HEK293T (cell line): Measurements from ENCODE around the gene MYO16.

Experiments
- BHLHE40 ChIP-seq: fragments of 450-650 bp; IDR thresholded peaks from 2 replicates; pipeline ENCODE4 v1.6.1; 2016; ENCODE audit warnings: mild to moderate bottlenecking, moderate library complexity, borderline replicate concordance
- ELF4 ChIP-seq: fragments of 450-650 bp; IDR thresholded peaks from 2 replicates; pipeline ENCODE4 v1.6.1; 2017; ENCODE audit warnings: antibody characterized with exemption
- FOXK2 ChIP-seq: fragments of 450-650 bp; IDR thresholded peaks from 2 replicates; pipeline ENCODE4 v1.6.1; 2016; ENCODE audit warnings: mild to moderate bottlenecking
- FOXM1 ChIP-seq: fragments of 450-650 bp; IDR thresholded peaks from 2 replicates; pipeline ENCODE4 v1.6.1; 2017; ENCODE audit warnings: mild to moderate bottlenecking, borderline replicate concordance
- L3MBTL2 ChIP-seq: fragments of 450-650 bp; conservative IDR thresholded peaks from 2 replicates; pipeline ENCODE4 v1.6.1; 2016; ENCODE audit warnings: mild to moderate bottlenecking
- LEF1 ChIP-seq: fragments of 450-650 bp; IDR thresholded peaks from 2 replicates; pipeline ENCODE4 v1.6.1; 2017; ENCODE audit warnings: mild to moderate bottlenecking, borderline replicate concordance
- NFRKB ChIP-seq: fragments of 450-650 bp; IDR thresholded peaks from 2 replicates; pipeline ENCODE4 v1.6.1; 2016; ENCODE audit warnings: mild to moderate bottlenecking, moderate library complexity
- PKNOX1 ChIP-seq: fragments of 450-650 bp; IDR thresholded peaks from 2 replicates; pipeline ENCODE4 v1.6.1; 2016
- SP1 ChIP-seq: fragments of 450-650 bp; IDR thresholded peaks from 2 replicates; pipeline ENCODE4 v1.6.1; 2017
- SUZ12 ChIP-seq: fragments of 450-650 bp; IDR thresholded peaks from 2 replicates; pipeline ENCODE4 v1.6.1; 2016; ENCODE audit warnings: mild to moderate bottlenecking
- ZNF384 ChIP-seq: fragments of 450-650 bp; IDR thresholded peaks from 2 replicates; pipeline ENCODE4 v1.6.1; 2016

- TF ChIP-seq BHLHE40 (no peak), SP1 (no peak), LEF1 (no peak), ZNF384 (no peak), PKNOX1 (no peak), FOXM1 (no peak), ELF4 (no peak), L3MBTL2 (no peak), NFRKB (no peak), SUZ12 (no peak), FOXK2 (no peak)
These were observed 338.0 kb downstream of the MYO16 start for GRCh38 chr13:108967371-108967770.
